GM12878 (cell line): ENCODE results near the gene SLC22A24. TPM values are rescaled to one million over a fixed set of nuclear protein-coding genes. Genes with fewer than 3 reads are reported as not detected.

Experiments used
- ATAC-seq: fragments of 200-7000 bp; cut with Tn5 transposase; 3 replicates; pipeline ENCODE4 v1.9.1; 2020; ENCODE audit warnings: mild to moderate bottlenecking, moderate library complexity
- BruUV-seq: library from RNA; stranded (reverse); fragments of 400-500 nt; replicated peaks from 2 replicates; lab custom pipeline; 2021; lab: Mats Ljungman, UMichigan
- CTCF ChIA-PET: fragments of 300-600 bp; sonication (Branson Sonifier 250); formaldehyde crosslinking; extraction: SDS; loops from one replicate; lab custom pipeline; 2021; ENCODE audit warnings: inconsistent platforms; lab: Yijun Ruan, JAX
- POLR2A ChIA-PET: fragments of 350-600 bp; formaldehyde crosslinking; extraction: SDS; loops from one replicate; lab custom pipeline; 2021; ENCODE audit warnings: inconsistent platforms; lab: Charles Lee
- RAD21 ChIA-PET: fragments of 300-600 bp; sonication (Branson Sonifier 250); formaldehyde crosslinking; loops from one replicate; lab custom pipeline; 2023; ENCODE audit warnings: antibody characterized with exemption; ENCODE audit not compliant: unreplicated experiment; lab: Charles Lee
- SMC1A ChIA-PET: fragments of 300-600 bp; sonication (Branson Sonifier 250); formaldehyde crosslinking; loops from one replicate; lab custom pipeline; 2023; ENCODE audit not compliant: unreplicated experiment, uncharacterized antibody; lab: Charles Lee
- DNase-seq: peaks from one replicate; pipeline ENCODE4 v3.0.0-alpha.2; 2011; ENCODE audit warnings: low read depth, low spot score
- FAIRE-seq: peaks from 3 replicates; lab custom pipeline; 2011; peaks lifted over from hg19 to GRCh38; lab: Jason Lieb, UNC
- H2AFZ ChIP-seq: 2 replicates; pipeline ENCODE4 v1.6.0; 2011; ENCODE audit warnings: low read depth, low read length, control low read depth; ENCODE audit not compliant: control insufficient read depth
- H3K27ac ChIP-seq: 2 replicates; pipeline ENCODE4 v1.5.1; 2011; ENCODE audit warnings: control low read depth; ENCODE audit not compliant: control insufficient read depth, insufficient read depth
- H3K27me3 ChIP-seq, 2 experiments: replicated peaks in 1 of 2; 2 replicates each; pipeline versions ENCODE4 v1.6.0 to v1.6.1; 2011; ENCODE audit warnings: low read length in 1 of 2; ENCODE audit not compliant: control insufficient read depth in 2 of 2, insufficient read depth in 2 of 2
- H3K36me3 ChIP-seq, 2 experiments: 2 replicates each; pipeline ENCODE4 v1.5.1; 2011; ENCODE audit warnings: low read length in 1 of 2; ENCODE audit not compliant: control insufficient read depth in 2 of 2, insufficient read depth in 2 of 2
- H3K4me1 ChIP-seq: 2 replicates; pipeline ENCODE4 v1.6.1; 2011; ENCODE audit warnings: mild to moderate bottlenecking, low read length, moderate library complexity, mixed read lengths; ENCODE audit not compliant: control insufficient read depth, insufficient read depth
- H3K4me2 ChIP-seq: 2 replicates; pipeline ENCODE4 v1.6.0; 2011; ENCODE audit warnings: control low read depth; ENCODE audit not compliant: control insufficient read depth, insufficient read depth
- H3K4me3 ChIP-seq: fragments of 200-600 bp; sonication (generic); 2 replicates; pipeline ENCODE4 v1.5.1; 2016
- H3K79me2 ChIP-seq: 2 replicates; pipeline ENCODE4 v1.6.0; 2011; ENCODE audit warnings: low read length; ENCODE audit not compliant: control insufficient read depth, insufficient read depth
- H3K9ac ChIP-seq: 2 replicates; pipeline ENCODE4 v1.8.0; 2011; ENCODE audit warnings: low read length, control low read depth, mixed read lengths; ENCODE audit not compliant: control insufficient read depth, insufficient read depth
- H3K9me3 ChIP-seq: replicated peaks from 3 replicates; pipeline ENCODE4 v1.5.1; 2011; ENCODE audit warnings: mild to moderate bottlenecking, low read length; ENCODE audit not compliant: control insufficient read depth, insufficient read depth
- H4K20me1 ChIP-seq: 2 replicates; pipeline ENCODE4 v1.6.0; 2011; ENCODE audit not compliant: control insufficient read depth, insufficient read depth
- BHLHE40 ChIP-seq, 2 experiments: fragments of 450-650 bp in 1 of 2; IDR thresholded peaks; 2 replicates each; pipeline ENCODE4 v1.6.1; 2011 to 2017; ENCODE audit warnings: low read depth in 2 of 2, borderline replicate concordance in 1 of 2, improper control_type of control experiment in 1 of 2, low read length in 1 of 2, mild to moderate bottlenecking in 1 of 2
- CBX3 ChIP-seq: fragments of 200-600 bp; sonication (generic); IDR thresholded peaks from 2 replicates; pipeline ENCODE4 v1.6.1; 2016; ENCODE audit warnings: low read depth, borderline replicate concordance
- DPF2 ChIP-seq: fragments of 450-650 bp; IDR thresholded peaks from 2 replicates; pipeline ENCODE4 v1.6.1; 2017; ENCODE audit warnings: mild to moderate bottlenecking
- EGR1 ChIP-seq, 2 experiments: IDR thresholded peaks; 1 replicate in 1 of 2; 2 replicates in 1 of 2; pipeline ENCODE4 v1.6.1; 2011 to 2012; ENCODE audit warnings: low read depth in 2 of 2, low read length in 2 of 2, borderline replicate concordance in 1 of 2, mild to moderate bottlenecking in 1 of 2, moderate library complexity in 1 of 2
- NFYB ChIP-seq: IDR thresholded peaks from 2 replicates; pipeline ENCODE4 v1.6.1; 2011; ENCODE audit warnings: low read depth, mild to moderate bottlenecking, low read length, improper control_type of control experiment, moderate library complexity; ENCODE audit not compliant: insufficient read depth
- NR2C1 ChIP-seq: fragments of 450-650 bp; IDR thresholded peaks from 2 replicates; pipeline ENCODE4 v1.6.1; 2017; ENCODE audit warnings: antibody characterized with exemption, mild to moderate bottlenecking, moderate library complexity
- RBBP5 ChIP-seq: fragments of 200-600 bp; sonication (generic); conservative IDR thresholded peaks from 2 replicates; pipeline ENCODE4 v1.6.1; 2016
- SUPT20H ChIP-seq: IDR thresholded peaks from 2 replicates; pipeline ENCODE4 v1.6.1; 2011; ENCODE audit warnings: low read depth, mild to moderate bottlenecking, low read length, moderate library complexity, borderline replicate concordance; ENCODE audit not compliant: control insufficient read depth
- ZNF274 ChIP-seq: IDR thresholded peaks from one replicate; pipeline ENCODE4 v1.8.0; 2011; ENCODE audit not compliant: insufficient read length, insufficient read depth
- ZNF622 ChIP-seq: fragments of 450-650 bp; IDR thresholded peaks from 2 replicates; pipeline ENCODE4 v1.6.1; 2017; ENCODE audit warnings: mild to moderate bottlenecking, inconsistent platforms
- WGBS: methylation state at CpG from one replicate; pipeline ENCODE4 v1.1.6; 2016; ENCODE audit warnings: low lambda C conversion rate; ENCODE audit not compliant: insufficient replicate concordance, insufficient coverage; ENCODE audit errors: missing lambda C conversion rate; 5-methylcytosine and 5-hydroxymethylcytosine counted together
- in situ Hi-C: fragments of 300-500 bp; cut with MboI; formaldehyde crosslinking; loops from 9 replicates; pipeline ENCODE4 v1.14.3; 2018; ENCODE audit warnings: mixed read lengths
- intact Hi-C: fragments of 100-400 bp; cut with micrococcal nuclease; formaldehyde crosslinking; loops from one replicate; pipeline ENCODE4 v1.14.2; 2022; ENCODE audit not compliant: unreplicated experiment
- polyA plus RNA-seq, 11 experiments: library from polyadenylated mRNA; depleted of rRNA in 4 of 11; unstranded in 6 of 11; stranded (reverse) in 5 of 11; fragments of >200 nt; fragmentation: Nextera tagmentation in 4 of 11; fragmentation: Illumina TruSeq in 1 of 11; extraction: Ambion mirVana in 4 of 11; extraction: Trizol in 1 of 11; gene quantifications; 1 replicate in 1 of 11; 2 replicates in 10 of 11; pipeline versions ENCODE4 v1.2.1 to v1.2.3, GENCODE V29; 2011 to 2016; ENCODE audit warnings: inconsistent platforms in 2 of 11, missing spikeins in 2 of 11, low read depth in 1 of 11
- total RNA-seq, 4 experiments: library from RNA; depleted of rRNA in 3 of 4; stranded (reverse); fragments of >200 nt in 3 of 4; fragmentation: Illumina TruSeq in 1 of 4; extraction: Trizol in 1 of 4; gene quantifications; 2 replicates each; pipeline versions ENCODE4 v1.2.1 to v1.2.3, GENCODE V29; 2013 to 2021
- TF ChIP-seq, protein P1 (sequence below): fragments of 450-650 bp; formaldehyde crosslinking; IDR thresholded peaks from 2 replicates; pipeline ENCODE4 v1.5.0; 2022; ENCODE audit warnings: mild to moderate bottlenecking, missing genetic modification characterization
- TF ChIP-seq, protein P2 (sequence below): fragments of 450-650 bp; formaldehyde crosslinking; IDR thresholded peaks from 2 replicates; pipeline ENCODE4 v1.4.0; 2020; ENCODE audit warnings: mild to moderate bottlenecking, moderate library complexity
- TF ChIP-seq, protein P3 (sequence below): IDR thresholded peaks from 2 replicates; pipeline ENCODE4 v1.6.1; 2012; ENCODE audit warnings: mild to moderate bottlenecking, low read depth, low read length

SLC22A24 gene
- total and polyA plus RNA-seq, 10 of the 15 experiments (the other 5 are each of a cell fraction or from before 2014, with no cell fraction given) = not detected

DNA sequence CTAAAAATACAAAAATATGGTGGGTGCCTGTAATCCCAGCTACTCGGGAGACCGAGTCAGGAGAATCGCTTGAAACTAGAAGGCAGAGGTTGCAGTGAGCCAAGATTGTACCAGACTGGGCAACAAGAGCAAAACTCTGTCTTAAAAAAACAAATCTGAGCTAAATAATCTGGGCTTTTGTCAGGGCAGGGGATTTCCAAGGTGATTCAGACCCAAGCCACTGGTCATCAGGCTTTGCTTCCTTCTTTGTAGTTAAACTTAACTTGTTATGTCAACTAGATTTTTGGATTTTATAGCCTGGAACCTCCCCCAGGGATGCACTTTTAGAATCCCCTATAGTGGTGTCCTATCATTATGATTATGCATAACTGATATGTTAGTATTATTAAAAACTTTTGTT, 101.4 kb downstream of the SLC22A24 start:
- in situ Hi-C loops = no loop called here
- Histone ChIP-seq H3K79me2 (no peaks in the 10 kb centered on the region), H3K4me3 (no peak overlapping the region), H4K20me1 (no peaks in the 10 kb centered on the region), H3K4me2 (no peak overlapping the region), H3K27me3 (no peaks in the 10 kb centered on the region), H3K4me1 (no peaks in the 10 kb centered on the region), H2AFZ (no peak overlapping the region), H3K9me3 (no peaks in the 10 kb centered on the region), H3K27ac (no peak overlapping the region), H3K9ac (no peak overlapping the region), H3K36me3 (no peaks in the 10 kb centered on the region)
- FAIRE-seq = no peak
- intact Hi-C loops = no loop called here
- DNase-seq = no peak
- ChIA-PET RAD21 (no interaction called here), CTCF (interaction anchor here (1.4 kb wide), 1 partner anchor 137 kb away, joined by 3 read pairs; no protein-coding TSS in a partner anchor), POLR2A (interaction anchor here (0.6 kb wide), 1 partner anchor 119 kb away, joined by 4 read pairs; no protein-coding TSS in a partner anchor), SMC1A (no interaction called here)
- no TSS peak for BruUV-seq
- no peak for ATAC-seq
- 82% methylated on average over 3 of the region's 3 CpGs for WGBS
- TF ChIP-seq DPF2 (no peak), NR2C1 (no peak), CBX3 (no peak), ZNF274 (no peak), BHLHE40 (IDR thresholded peaks at IDR 0.05; ENCODE audit: borderline replicate concordance in 1 of 2, low read depth in 2 of 2, low read length in 1 of 2) (no peak), SUPT20H (no peak), EGR1 (IDR thresholded peaks at IDR 0.05; ENCODE audit: borderline replicate concordance in 1 of 2, low read depth in 2 of 2, low read length in 2 of 2) (no peak), ZNF622 (no peak), NFYB (no peak), RBBP5 (no peak)
- TF ChIP-seq, protein P1, sequence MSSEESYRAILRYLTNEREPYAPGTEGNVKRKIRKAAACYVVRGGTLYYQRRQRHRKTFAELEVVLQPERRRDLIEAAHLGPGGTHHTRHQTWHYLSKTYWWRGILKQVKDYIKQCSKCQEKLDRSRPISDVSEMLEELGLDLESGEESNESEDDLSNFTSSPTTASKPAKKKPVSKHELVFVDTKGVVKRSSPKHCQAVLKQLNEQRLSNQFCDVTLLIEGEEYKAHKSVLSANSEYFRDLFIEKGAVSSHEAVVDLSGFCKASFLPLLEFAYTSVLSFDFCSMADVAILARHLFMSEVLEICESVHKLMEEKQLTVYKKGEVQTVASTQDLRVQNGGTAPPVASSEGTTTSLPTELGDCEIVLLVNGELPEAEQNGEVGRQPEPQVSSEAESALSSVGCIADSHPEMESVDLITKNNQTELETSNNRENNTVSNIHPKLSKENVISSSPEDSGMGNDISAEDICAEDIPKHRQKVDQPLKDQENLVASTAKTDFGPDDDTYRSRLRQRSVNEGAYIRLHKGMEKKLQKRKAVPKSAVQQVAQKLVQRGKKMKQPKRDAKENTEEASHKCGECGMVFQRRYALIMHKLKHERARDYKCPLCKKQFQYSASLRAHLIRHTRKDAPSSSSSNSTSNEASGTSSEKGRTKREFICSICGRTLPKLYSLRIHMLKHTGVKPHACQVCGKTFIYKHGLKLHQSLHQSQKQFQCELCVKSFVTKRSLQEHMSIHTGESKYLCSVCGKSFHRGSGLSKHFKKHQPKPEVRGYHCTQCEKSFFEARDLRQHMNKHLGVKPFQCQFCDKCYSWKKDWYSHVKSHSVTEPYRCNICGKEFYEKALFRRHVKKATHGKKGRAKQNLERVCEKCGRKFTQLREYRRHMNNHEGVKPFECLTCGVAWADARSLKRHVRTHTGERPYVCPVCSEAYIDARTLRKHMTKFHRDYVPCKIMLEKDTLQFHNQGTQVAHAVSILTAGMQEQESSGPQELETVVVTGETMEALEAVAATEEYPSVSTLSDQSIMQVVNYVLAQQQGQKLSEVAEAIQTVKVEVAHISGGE (CRISPR knock-in tag) = no peak
- TF ChIP-seq, protein P2, sequence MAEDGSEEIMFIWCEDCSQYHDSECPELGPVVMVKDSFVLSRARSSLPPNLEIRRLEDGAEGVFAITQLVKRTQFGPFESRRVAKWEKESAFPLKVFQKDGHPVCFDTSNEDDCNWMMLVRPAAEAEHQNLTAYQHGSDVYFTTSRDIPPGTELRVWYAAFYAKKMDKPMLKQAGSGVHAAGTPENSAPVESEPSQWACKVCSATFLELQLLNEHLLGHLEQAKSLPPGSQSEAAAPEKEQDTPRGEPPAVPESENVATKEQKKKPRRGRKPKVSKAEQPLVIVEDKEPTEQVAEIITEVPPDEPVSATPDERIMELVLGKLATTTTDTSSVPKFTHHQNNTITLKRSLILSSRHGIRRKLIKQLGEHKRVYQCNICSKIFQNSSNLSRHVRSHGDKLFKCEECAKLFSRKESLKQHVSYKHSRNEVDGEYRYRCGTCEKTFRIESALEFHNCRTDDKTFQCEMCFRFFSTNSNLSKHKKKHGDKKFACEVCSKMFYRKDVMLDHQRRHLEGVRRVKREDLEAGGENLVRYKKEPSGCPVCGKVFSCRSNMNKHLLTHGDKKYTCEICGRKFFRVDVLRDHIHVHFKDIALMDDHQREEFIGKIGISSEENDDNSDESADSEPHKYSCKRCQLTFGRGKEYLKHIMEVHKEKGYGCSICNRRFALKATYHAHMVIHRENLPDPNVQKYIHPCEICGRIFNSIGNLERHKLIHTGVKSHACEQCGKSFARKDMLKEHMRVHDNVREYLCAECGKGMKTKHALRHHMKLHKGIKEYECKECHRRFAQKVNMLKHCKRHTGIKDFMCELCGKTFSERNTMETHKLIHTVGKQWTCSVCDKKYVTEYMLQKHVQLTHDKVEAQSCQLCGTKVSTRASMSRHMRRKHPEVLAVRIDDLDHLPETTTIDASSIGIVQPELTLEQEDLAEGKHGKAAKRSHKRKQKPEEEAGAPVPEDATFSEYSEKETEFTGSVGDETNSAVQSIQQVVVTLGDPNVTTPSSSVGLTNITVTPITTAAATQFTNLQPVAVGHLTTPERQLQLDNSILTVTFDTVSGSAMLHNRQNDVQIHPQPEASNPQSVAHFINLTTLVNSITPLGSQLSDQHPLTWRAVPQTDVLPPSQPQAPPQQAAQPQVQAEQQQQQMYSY (CRISPR knock-in tag) = no peak
- TF ChIP-seq, protein P3, sequence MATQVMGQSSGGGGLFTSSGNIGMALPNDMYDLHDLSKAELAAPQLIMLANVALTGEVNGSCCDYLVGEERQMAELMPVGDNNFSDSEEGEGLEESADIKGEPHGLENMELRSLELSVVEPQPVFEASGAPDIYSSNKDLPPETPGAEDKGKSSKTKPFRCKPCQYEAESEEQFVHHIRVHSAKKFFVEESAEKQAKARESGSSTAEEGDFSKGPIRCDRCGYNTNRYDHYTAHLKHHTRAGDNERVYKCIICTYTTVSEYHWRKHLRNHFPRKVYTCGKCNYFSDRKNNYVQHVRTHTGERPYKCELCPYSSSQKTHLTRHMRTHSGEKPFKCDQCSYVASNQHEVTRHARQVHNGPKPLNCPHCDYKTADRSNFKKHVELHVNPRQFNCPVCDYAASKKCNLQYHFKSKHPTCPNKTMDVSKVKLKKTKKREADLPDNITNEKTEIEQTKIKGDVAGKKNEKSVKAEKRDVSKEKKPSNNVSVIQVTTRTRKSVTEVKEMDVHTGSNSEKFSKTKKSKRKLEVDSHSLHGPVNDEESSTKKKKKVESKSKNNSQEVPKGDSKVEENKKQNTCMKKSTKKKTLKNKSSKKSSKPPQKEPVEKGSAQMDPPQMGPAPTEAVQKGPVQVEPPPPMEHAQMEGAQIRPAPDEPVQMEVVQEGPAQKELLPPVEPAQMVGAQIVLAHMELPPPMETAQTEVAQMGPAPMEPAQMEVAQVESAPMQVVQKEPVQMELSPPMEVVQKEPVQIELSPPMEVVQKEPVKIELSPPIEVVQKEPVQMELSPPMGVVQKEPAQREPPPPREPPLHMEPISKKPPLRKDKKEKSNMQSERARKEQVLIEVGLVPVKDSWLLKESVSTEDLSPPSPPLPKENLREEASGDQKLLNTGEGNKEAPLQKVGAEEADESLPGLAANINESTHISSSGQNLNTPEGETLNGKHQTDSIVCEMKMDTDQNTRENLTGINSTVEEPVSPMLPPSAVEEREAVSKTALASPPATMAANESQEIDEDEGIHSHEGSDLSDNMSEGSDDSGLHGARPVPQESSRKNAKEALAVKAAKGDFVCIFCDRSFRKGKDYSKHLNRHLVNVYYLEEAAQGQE = no peak
